Fibroblast of skin of scalp (primary cell): ENCODE measurements around the gene GPI.
"Not testable (repeated sequence)": the region's sequence is repeated elsewhere in the genome, so short reads cannot be mapped to it uniquely, and the experiment has no call there.

Experiments used
- DNase-seq: peaks from one replicate; pipeline ENCODE4 v3.0.0-alpha.2; 2013

Gene GPI

GRCh38 chr19:34368338-34368737, 3.3 kb downstream of the GPI start:
- DNase-seq, result no peak

DNA sequence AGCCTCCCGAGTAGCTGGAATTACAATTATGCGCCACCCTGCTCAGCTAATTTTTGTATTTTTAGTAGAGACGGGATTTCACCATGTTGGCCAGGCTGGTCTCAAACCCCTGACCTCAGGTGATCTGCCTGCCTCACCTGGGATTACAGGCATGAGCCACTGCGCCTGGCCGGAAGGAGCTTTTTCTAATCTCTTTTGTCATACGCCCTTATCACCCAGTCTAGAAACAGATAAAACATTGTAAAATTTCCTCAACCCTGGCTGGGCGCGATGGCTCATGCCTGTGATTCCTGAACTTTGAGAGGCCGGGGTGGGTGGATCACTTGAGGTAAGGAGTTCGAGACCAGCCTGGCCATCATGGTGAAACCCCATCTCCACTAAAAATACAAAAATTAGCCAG, 4.2 kb downstream of the GPI start:
- not testable (repeated sequence) for DNase-seq

DNA sequence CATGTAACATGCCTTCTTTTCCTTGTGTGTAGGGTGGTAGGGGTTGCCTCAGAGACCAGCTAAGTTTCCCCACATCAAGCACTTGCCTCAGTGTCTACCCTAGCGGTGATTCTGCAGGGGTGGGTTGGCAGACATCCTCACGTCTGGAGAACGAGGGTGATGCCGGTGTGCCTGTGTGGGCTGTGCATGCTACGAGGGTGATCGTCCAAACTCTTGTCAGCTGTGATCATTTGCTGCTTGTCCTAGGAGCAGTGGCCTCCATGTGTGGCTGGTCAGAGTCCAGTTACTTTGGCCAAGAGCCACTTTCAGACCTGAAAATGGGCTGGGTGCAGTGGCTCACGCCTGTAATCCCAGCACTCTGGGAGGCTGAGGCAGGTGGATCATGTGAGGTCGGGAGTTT, 5.1 kb downstream of the GPI start:
- DNase-seq, result no peak

- no peak for DNase-seq
Measured at GRCh38 chr19:34370983-34371382, 6.0 kb downstream of the GPI start.

DNA sequence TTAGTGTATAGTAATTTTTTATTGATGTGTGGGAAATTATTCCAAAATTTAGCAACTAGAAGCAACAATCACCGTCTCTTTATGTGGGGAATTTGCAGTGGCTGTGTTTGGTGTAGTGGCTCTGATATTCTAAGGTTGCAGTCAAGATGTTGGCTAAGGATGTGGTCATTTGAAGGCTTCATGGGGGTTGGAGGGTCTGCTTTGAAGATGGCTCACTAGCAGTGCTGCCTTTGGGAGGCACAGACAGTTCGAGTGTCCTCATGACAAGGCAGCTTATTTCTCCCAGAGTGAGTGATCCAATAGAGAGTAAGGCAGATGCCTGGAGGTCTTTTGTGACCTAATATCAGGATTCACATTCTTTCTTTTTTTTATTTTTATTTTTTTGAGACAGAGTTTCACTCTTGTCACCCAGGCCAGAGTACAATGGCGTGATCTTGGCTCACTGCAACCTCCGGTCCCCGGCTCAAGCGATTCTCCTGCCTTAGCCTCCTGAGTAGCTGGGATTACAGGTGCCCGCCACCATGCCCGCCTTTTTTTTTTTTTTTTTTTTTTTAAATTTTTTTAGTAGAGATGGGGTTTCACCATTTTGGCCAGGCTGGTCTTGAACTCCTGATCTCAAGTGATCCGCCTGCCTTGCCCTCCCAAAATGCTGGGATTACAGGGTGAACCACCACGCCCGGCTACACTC, 8.7 kb downstream of the GPI start:
- no peak for DNase-seq

- DNase-seq, result no peak
Measured at GRCh38 chr19:34375598-34375997, 10.6 kb downstream of the GPI start.

DNA sequence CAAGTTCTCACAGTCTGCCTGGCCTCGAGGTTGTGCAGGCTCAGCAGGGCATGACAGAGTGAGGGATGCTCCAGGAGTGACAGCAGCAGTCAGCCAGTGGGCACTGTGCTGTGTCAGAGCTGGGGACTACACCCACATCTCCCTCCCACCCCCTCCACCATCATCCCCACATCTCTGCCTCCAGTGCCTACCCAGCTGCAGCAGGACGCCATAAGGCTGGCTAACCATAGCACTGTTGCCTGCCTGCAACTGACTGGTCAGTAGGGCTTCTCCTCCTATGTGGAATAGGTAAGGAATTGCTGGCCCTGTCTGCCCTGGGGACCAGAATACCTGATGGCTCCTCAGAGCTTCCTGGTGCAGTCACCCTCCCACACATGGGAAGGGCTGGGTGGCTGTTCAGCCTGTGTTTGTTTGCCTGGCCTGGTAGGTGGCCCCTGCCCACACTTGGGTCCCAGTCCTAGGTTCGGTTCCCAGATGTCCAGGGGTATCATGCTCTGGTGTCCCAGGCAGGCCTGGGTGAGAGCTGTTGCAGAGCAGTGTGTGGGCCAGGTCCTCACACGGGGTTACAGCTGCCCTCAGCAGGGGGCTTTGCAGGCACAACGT, 15.7 kb downstream of the GPI start:
- no peak for DNase-seq

- no peak for DNase-seq
Measured at GRCh38 chr19:34381399-34382251, 16.6 kb downstream of the GPI start.

DNA sequence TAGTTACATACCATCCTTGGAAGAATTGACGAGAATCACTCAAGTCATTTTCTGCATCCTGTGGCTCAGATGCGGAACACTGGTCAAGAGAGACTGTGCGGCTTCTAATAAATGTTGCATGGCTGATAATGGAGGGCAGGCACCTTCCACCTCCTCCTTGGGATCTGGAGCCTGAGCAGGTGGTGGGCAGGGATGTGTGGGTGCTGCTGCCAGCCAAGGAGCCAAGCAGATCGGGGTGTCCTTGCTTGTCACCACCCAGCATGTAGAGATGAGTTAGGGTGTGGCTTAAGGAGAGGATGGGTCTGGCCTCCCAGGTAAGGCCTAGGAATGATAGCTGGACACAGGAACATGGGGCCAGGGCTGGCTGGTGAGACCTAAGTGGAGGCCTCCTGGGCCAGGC, 17.5 kb downstream of the GPI start:
- no peak for DNase-seq

DNA sequence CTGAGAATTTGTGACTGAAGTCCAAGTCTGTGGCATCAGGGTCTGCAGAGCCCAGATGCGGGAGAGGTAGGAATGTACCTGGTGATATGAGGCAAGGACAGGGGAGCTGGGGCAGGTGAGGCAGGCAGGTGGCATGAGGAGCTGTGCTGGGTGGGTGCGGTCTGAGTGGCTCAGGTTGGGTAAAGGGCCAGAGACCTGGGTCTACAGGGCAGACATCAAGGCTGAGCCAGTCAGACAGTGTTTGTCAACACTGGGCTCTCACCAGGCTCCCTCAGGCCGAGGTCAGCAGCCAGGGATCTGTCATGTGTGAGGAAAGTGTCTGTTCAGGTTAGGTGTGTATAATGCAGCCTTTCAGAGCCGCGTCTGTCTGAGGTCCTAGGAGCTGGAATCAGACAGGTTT, 18.6 kb downstream of the GPI start:
- DNase-seq, result no peak

GRCh38 chr19:34386645-34387445, 21.8 kb downstream of the GPI start:
- DNase-seq, result no peak

- no peak for DNase-seq
Measured at GRCh38 chr19:34387446-34387810, 22.4 kb downstream of the GPI start.

- not testable (repeated sequence) for DNase-seq
Measured at GRCh38 chr19:34388745-34389144, 23.7 kb downstream of the GPI start.

- no peak for DNase-seq
Measured at GRCh38 chr19:34391813-34392212, 26.8 kb downstream of the GPI start.

- DNase-seq, result no peak
Measured at GRCh38 chr19:34393031-34393430, 28.0 kb downstream of the GPI start.

- no peak for DNase-seq
Measured at GRCh38 chr19:34393629-34394028, 28.6 kb downstream of the GPI start.

GRCh38 chr19:34397853-34398252, 32.9 kb downstream of the GPI start:
- DNase-seq, result no peak

DNA sequence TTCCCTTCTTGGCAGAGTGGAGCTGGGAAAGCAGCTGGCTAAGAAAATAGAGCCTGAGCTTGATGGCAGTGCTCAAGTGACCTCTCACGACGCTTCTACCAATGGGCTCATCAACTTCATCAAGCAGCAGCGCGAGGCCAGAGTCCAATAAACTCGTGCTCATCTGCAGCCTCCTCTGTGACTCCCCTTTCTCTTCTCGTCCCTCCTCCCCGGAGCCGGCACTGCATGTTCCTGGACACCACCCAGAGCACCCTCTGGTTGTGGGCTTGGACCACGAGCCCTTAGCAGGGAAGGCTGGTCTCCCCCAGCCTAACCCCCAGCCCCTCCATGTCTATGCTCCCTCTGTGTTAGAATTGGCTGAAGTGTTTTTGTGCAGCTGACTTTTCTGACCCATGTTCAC, 34.9 kb downstream of the GPI start:
- no peak for DNase-seq

DNA sequence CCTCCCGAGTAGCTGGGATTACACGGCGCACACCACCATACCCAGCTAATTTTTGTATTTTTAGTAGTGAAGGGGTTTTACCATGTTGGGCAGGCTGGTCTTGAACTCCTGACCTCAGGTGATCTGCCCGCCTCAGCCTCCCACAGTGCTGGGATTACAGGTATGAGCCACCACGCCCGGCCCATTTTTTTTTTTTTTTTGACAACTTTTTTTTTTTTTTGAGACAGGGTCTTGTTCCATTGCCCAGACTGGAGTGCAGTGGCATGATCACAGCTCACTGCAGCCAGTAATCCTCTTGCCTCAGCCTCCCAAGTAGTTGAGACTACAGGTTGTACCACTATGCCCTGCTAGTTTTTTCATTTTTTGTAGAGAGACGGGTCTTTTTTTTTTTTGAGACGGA, 35.8 kb downstream of the GPI start:
- not testable (repeated sequence) for DNase-seq

GRCh38 chr19:34402074-34402600, 37.1 kb downstream of the GPI start:
- DNase-seq, result no peak

DNA sequence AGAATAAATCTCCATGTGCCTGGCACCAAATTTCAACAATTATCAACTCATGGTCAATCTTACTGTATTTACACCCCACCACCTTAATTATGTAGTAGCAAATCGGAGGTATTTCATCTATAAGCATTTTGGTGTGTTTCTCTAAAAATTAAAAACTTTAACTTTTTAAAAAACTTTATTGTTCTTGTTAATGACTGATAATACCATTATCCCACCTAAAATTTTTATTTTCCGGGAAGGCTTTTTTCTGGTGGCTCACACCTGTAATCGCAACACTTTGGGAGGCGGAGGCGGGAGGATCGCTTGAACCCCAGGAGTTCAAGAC, 38.8 kb downstream of the GPI start:
- DNase-seq, result no peak

DNA sequence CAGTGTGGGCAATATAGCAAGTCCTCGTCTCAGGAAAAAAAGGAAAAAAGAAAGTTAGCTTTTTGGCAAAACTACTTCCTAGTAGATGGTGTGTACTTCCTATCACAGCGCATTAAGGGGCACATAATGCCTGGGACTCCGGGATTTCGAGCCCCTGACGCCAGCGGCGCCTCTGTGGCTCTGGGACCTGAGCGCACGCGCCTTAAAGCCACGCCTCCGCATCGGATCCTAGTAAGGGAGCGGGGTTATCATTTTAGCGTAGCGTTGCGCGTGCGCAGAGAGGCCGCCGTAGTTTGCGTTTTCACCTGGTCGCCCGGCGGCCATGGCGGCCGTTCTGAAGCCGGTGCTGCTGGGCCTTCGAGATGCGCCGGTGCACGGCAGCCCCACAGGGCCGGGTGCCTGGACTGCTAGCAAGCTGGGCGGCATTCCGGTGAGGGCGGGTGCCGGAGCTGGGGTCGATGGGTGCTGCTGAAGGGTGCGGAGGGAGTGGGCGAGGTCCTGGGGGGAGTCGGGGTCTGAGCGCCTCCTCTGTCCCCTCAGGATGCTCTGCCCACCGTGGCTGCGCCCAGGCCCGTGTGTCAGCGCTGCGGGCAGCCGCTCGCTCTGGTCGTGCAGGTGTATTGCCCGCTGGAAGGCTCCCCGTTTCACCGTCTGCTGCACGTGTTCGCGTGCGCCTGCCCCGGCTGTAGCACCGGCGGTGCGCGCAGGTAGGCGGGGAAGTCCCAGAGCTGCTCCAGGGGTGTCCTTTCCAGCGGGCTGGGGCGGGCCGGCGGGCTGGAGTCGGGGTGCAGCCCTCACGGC, 39.3 kb downstream of the GPI start, which contains the start of gene PDCD2L:
PDCD2L (plus strand) TSS at position 291 of the 801 bp plus-strand sequence; CDS start at position 323, 32 bp downstream.
- DNase-seq, result peak; percentile 84
